H1 (cell line): ENCODE data around the gene LRP8.

Experiments
- CTCF ChIP-seq, 3 experiments: IDR thresholded peaks; 1 replicate in 2 of 3; 2 replicates in 1 of 3; pipeline versions ENCODE4 v1.5.1 to v1.6.1; 2011; ENCODE audit warnings: low read length in 3 of 3, mild to moderate bottlenecking in 3 of 3, inconsistent platforms in 2 of 3, low read depth in 1 of 3, moderate library complexity in 1 of 3; ENCODE audit not compliant: insufficient read depth in 1 of 3; ENCODE audit errors: control extremely low read depth in 1 of 3
- POLR2AphosphoS5 ChIP-seq: IDR thresholded peaks from 2 replicates; pipeline ENCODE4 v1.6.1; 2011; ENCODE audit warnings: low read depth, low read length
- SRF ChIP-seq: IDR thresholded peaks from 2 replicates; pipeline ENCODE4 v1.6.1; 2011; ENCODE audit warnings: mild to moderate bottlenecking, low read depth, low read length, moderate library complexity
- TF ChIP-seq, protein P1 (sequence below): IDR thresholded peaks from 2 replicates; pipeline ENCODE4 v1.6.1; 2011; ENCODE audit warnings: low read depth, mild to moderate bottlenecking, low read length; ENCODE audit not compliant: insufficient read depth

DNA sequence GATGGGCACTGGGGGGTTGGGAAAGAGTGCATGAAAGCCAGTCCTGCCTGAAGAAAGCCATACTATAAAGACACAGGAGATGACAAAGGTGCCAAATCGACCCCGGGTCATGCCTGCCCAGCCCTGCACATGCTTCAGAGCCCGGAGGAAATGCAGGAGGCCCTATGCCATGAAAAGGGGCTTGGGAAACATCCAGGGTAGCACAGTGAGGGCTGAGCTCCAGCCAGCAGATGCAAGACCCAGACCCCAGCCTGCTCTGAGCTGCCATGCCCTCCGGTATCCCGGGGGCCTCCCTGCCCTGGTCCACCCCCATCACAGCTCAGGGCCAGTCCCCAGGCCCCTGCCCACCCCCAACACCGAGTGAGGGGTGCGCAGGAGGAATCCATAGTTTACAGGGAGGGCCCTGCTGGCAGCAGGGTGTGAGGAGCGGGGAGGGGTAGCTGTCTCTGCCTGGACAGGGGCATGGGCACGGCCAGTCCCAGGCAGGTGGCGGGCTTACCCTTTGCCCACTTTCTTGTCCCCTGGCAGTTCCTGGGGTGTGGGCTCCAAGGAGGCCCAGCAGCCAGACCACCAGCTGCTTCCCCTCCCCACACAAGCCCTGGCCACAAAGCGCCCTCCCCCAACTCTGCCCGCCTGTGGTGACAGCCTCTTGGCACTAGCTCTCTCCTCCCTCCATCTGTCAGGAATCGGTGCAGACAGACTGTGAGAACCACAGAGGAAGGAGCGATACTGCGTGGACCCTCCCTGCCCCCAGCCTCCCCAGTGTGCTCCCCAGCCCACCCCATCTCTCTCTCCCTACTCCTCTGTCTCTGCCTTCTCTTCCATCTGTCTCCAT lies 16.8 kb downstream of the LRP8 start:
- TF ChIP-seq SRF (no peak), CTCF (IDR thresholded peaks at IDR 0.05; ENCODE audit: control extremely low read depth in 1 of 3, insufficient read depth in 1 of 3, low read depth in 1 of 3, low read length in 3 of 3) (no peak), POLR2AphosphoS5 (no peak)
- TF ChIP-seq, protein P1, sequence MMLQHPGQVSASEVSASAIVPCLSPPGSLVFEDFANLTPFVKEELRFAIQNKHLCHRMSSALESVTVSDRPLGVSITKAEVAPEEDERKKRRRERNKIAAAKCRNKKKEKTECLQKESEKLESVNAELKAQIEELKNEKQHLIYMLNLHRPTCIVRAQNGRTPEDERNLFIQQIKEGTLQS = no peak
